ENCODE data around the gene IL3RA.
"Not testable (repeated sequence)": the region's sequence is repeated elsewhere in the genome, so short reads cannot be mapped to it uniquely, and the experiment has no call there.

Gene IL3RA

DNA sequence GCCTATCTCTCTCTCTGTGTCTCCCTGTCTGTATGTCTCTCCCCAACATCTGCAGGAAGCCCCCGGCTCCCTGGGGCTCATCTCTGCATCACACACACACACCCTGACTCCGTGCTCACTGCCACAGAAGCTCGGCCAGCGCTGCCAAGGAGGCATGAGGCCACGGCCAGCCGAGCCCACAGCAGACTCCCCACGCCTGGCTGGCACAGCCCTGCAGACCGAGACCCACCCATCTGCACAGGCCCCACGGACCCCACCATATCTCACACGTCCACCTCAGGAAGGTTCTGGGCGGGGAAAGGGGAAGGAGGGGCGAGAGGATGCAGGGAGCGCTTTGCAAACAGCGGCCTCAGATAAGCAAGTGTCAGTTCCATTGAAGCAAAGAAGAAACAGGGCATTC lies 83.8 kb downstream of the IL3RA start:
- DNase-seq (ENCODE audit: extremely low spot score): no peak
- POLR2A ChIA-PET: no interaction called here
- CTCF ChIA-PET: no interaction called here
- TF ChIP-seq SP1 (IDR thresholded peaks at IDR 0.05) (no peak), FOXK2 (IDR thresholded peaks at IDR 0.05) (no peak), FOXM1 (IDR thresholded peaks at IDR 0.05; ENCODE audit: borderline replicate concordance) (no peak), FOXA1 (IDR thresholded peaks at IDR 0.05) (no peak), BHLHE40 (IDR thresholded peaks at IDR 0.05; ENCODE audit: borderline replicate concordance) (no peak), L3MBTL2 (conservative IDR thresholded peaks at IDR 0.05) (no peak)

DNA sequence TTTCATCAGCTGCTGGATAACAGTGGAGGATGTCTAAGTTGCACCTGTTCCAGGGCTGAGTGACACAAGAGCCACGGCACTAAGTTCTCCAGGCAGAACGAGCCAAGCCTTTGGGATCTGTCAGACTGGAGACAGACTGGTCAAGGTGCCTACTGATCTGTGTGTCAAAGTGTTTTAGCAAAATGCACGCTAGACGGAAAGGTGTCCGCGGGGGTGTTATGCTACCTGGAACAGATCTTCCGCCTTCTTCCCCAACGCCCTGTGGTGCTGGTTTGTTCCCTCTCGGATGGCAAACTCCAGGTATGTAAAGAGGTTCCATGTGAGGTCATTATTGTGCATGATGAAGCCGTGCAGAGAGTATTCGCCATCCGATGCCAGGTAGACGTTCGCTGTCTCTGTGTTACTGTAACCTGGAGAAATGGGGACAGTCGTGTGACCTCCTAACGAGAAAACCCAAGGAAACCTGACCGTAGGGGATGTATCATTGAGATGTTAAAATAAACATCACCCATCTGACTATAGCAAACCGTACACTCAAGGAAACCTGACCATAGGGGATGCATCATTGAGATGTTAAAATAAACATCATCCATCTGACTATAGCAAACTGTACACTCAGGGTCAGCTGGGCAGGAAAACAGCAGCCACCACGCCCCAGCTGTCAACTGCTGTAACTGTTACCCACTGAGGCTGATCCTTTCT lies 85.0 kb downstream of the IL3RA start:
- ChIA-PET CTCF (no interaction called here), POLR2A (no interaction called here)

DNA sequence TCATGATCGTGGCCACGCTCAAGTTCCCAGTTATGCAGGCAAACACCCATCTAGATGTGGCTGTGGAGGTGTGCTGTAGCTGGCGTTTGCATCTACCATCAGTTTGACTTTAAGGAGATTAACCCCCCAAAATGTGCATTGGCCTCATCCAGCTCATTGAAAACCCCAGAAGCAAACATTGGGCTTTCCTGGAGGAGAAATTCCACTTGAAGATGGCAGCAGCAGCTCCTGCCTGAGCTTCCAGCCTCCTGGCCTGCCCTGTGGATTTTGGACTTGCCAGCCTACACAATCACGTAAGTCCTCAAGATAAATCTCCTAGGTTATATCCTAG lies 85.5 kb downstream of the IL3RA start:
- DNase-seq (ENCODE audit: extremely low spot score): no peak
- ChIA-PET POLR2A (no interaction called here), CTCF (no interaction called here)
- TF ChIP-seq LEF1 (IDR thresholded peaks at IDR 0.05; ENCODE audit: borderline replicate concordance): no peak
- TF ChIP-seq ZNF384 (IDR thresholded peaks at IDR 0.05): no peak
- no peak for TF ChIP-seq ARNT (IDR thresholded peaks at IDR 0.05)
- TF ChIP-seq ELF4 (IDR thresholded peaks at IDR 0.05): no peak
- TF ChIP-seq FOXK2 (IDR thresholded peaks at IDR 0.05): no peak
- no peak for TF ChIP-seq SUZ12 (IDR thresholded peaks at IDR 0.05)
- TF ChIP-seq L3MBTL2 (conservative IDR thresholded peaks at IDR 0.05): no peak
- no peak for TF ChIP-seq FOXA1 (IDR thresholded peaks at IDR 0.05)
- TF ChIP-seq SP1 (IDR thresholded peaks at IDR 0.05): no peak
- TF ChIP-seq BHLHE40 (IDR thresholded peaks at IDR 0.05; ENCODE audit: borderline replicate concordance): no peak
- TF ChIP-seq FOXM1 (IDR thresholded peaks at IDR 0.05; ENCODE audit: borderline replicate concordance): no peak
- TF ChIP-seq NFRKB (IDR thresholded peaks at IDR 0.05): no peak
- no peak for TF ChIP-seq HDGF (IDR thresholded peaks at IDR 0.05; ENCODE audit: borderline replicate concordance)
- no peak for TF ChIP-seq CTBP1 (IDR thresholded peaks at IDR 0.05; ENCODE audit: borderline replicate concordance)
- TF ChIP-seq, protein P1, sequence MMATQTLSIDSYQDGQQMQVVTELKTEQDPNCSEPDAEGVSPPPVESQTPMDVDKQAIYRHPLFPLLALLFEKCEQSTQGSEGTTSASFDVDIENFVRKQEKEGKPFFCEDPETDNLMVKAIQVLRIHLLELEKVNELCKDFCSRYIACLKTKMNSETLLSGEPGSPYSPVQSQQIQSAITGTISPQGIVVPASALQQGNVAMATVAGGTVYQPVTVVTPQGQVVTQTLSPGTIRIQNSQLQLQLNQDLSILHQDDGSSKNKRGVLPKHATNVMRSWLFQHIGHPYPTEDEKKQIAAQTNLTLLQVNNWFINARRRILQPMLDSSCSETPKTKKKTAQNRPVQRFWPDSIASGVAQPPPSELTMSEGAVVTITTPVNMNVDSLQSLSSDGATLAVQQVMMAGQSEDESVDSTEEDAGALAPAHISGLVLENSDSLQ (IDR thresholded peaks at IDR 0.05): no peak
- no peak for TF ChIP-seq TARDBP (IDR thresholded peaks at IDR 0.05)

More for the DNA sequence above, 85.0 kb downstream of the IL3RA start:
- TF ChIP-seq SUZ12 (IDR thresholded peaks at IDR 0.05) (no peak), NFRKB (IDR thresholded peaks at IDR 0.05) (no peak), FOXM1 (IDR thresholded peaks at IDR 0.05; ENCODE audit: borderline replicate concordance) (no peak), ARNT (IDR thresholded peaks at IDR 0.05) (no peak), FOXK2 (IDR thresholded peaks at IDR 0.05) (no peak), L3MBTL2 (conservative IDR thresholded peaks at IDR 0.05) (no peak), SP1 (IDR thresholded peaks at IDR 0.05) (no peak), LEF1 (IDR thresholded peaks at IDR 0.05; ENCODE audit: borderline replicate concordance) (no peak), HDGF (IDR thresholded peaks at IDR 0.05; ENCODE audit: borderline replicate concordance) (no peak), BHLHE40 (IDR thresholded peaks at IDR 0.05; ENCODE audit: borderline replicate concordance) (no peak), CTBP1 (IDR thresholded peaks at IDR 0.05; ENCODE audit: borderline replicate concordance) (no peak), TARDBP (IDR thresholded peaks at IDR 0.05) (no peak), ZNF384 (IDR thresholded peaks at IDR 0.05) (no peak), ELF4 (IDR thresholded peaks at IDR 0.05) (no peak), FOXA1 (IDR thresholded peaks at IDR 0.05) (no peak)
- TF ChIP-seq, protein P1 (IDR thresholded peaks at IDR 0.05): no peak
- DNase-seq (ENCODE audit: extremely low spot score): no peak

DNA sequence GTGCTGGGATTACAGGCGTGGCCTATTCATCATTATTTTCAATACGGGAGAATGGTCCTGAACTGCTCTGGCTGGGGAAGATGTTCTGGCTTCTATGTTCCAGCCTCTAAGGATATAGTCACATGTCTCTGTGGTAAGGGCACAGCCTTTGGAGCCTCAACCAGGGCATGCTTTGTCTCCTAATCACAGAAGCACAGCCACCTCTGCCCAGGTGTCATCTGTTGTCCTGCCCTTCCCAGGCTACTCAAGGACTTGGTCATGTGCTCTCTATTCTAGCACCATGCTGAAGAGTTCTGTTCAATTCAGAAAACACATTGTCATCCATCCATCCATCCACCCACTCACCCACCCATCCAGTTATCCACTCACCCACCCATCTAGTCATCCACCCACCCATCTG lies 86.6 kb downstream of the IL3RA start:
- no peak for DNase-seq (ENCODE audit: extremely low spot score)
- CTCF ChIA-PET: no interaction called here
- TF ChIP-seq TARDBP (IDR thresholded peaks at IDR 0.05): no peak
- no peak for TF ChIP-seq ARNT (IDR thresholded peaks at IDR 0.05)
- TF ChIP-seq FOXM1 (IDR thresholded peaks at IDR 0.05; ENCODE audit: borderline replicate concordance): no peak
- TF ChIP-seq L3MBTL2 (conservative IDR thresholded peaks at IDR 0.05): no peak
- TF ChIP-seq SP1 (IDR thresholded peaks at IDR 0.05): no peak
- TF ChIP-seq LEF1 (IDR thresholded peaks at IDR 0.05; ENCODE audit: borderline replicate concordance): no peak
- TF ChIP-seq BHLHE40 (IDR thresholded peaks at IDR 0.05; ENCODE audit: borderline replicate concordance): no peak
- no peak for TF ChIP-seq ELF4 (IDR thresholded peaks at IDR 0.05)
- TF ChIP-seq ZNF384 (IDR thresholded peaks at IDR 0.05): no peak
- TF ChIP-seq HDGF (IDR thresholded peaks at IDR 0.05; ENCODE audit: borderline replicate concordance): no peak
- TF ChIP-seq CTBP1 (IDR thresholded peaks at IDR 0.05; ENCODE audit: borderline replicate concordance): no peak
- TF ChIP-seq, protein P1 (IDR thresholded peaks at IDR 0.05): no peak
- TF ChIP-seq FOXK2 (IDR thresholded peaks at IDR 0.05): no peak
- TF ChIP-seq NFRKB (IDR thresholded peaks at IDR 0.05): no peak
- no peak for TF ChIP-seq SUZ12 (IDR thresholded peaks at IDR 0.05)
- TF ChIP-seq FOXA1 (IDR thresholded peaks at IDR 0.05): no peak
- POLR2A ChIA-PET: no interaction called here

DNA sequence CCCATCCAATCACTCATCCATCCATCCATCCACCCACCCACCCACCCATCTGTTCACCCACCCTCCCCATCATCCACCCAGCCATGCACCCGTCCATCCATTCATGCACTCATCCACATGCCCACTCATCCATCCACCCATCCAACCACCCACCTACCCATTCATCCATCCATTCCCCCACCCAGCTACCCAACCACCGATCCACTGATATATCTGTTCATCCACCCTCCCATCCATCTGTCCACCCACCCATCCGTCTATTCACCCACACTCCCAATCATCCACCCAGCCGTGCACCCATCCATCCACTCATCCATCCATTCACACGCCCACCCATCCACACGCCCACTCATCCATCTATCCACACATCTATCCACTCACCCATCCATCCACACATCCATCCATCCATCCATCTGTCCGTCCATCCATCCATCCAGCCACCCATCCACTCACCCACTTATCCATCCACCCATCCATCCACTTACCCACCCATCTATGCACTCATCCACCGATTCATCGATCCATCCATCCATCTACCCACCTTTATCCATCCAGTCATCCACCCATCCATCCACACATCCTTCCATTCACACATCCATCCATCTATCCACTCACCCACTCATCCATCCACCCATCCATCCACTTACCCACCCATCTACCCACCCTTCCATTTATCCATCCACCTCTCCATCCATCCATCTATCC lies 87.7 kb downstream of the IL3RA start:
- ChIA-PET CTCF (no interaction called here), POLR2A (no interaction called here)

DNA sequence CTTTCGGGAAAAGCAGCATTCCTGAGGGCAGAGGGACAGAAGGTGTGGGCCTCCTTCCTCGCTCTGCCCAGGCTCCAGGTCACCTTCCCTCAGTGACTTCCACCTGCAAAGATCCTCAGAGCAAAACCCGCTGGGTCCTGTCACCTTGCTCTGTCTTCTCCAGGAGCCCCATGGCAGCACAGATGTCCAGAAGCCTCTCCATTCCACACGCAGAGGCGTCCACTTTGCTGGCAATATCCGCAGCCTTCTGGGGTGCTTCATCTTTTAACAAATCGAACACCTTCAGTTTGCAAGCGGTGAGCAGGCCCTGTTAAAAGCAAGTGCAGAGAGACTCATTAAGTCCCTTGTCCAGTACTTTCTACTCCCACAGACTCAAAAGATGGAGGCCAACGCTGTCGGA lies 88.8 kb downstream of the IL3RA start:
- TF ChIP-seq ELF4 (IDR thresholded peaks at IDR 0.05): no peak
- TF ChIP-seq NFRKB (IDR thresholded peaks at IDR 0.05): no peak
- TF ChIP-seq BHLHE40 (IDR thresholded peaks at IDR 0.05; ENCODE audit: borderline replicate concordance): no peak
- TF ChIP-seq FOXK2 (IDR thresholded peaks at IDR 0.05): no peak
- TF ChIP-seq FOXM1 (IDR thresholded peaks at IDR 0.05; ENCODE audit: borderline replicate concordance): no peak
- no peak for TF ChIP-seq LEF1 (IDR thresholded peaks at IDR 0.05; ENCODE audit: borderline replicate concordance)
- POLR2A ChIA-PET: no interaction called here
- DNase-seq (ENCODE audit: extremely low spot score): no peak
- CTCF ChIA-PET: no interaction called here

More for the DNA sequence above, 87.7 kb downstream of the IL3RA start:
- TF ChIP-seq TARDBP (IDR thresholded peaks at IDR 0.05): 0 out of 2 replicates have a peak, but pooled peaks have one; percentile 40
- no peak for TF ChIP-seq HDGF (IDR thresholded peaks at IDR 0.05; ENCODE audit: borderline replicate concordance)
- TF ChIP-seq ELF4 (IDR thresholded peaks at IDR 0.05): no peak
- TF ChIP-seq SP1 (IDR thresholded peaks at IDR 0.05): no peak
- DNase-seq (ENCODE audit: extremely low spot score): no peak

DNA sequence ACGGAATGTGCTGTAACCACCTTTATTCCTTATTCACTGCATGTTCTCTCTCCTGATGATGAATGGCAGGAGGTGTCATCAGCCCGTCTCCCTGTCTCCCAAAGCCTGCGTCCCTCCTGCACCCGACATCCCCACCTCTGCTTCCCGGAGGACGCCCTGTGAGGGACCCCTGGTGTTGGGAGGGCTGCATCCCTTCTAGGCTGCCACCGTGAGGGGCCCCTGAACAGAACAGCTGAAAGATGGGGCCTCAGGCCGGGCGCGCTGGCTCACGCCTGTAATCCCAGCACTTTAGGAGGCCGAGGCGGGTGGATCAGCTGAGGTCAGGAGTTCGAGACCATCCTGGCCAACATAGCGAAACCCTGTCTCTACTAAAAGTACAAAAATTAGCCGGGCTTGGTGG lies 89.7 kb downstream of the IL3RA start:
- CTCF ChIA-PET; POLR2A ChIA-PET; DNase-seq (ENCODE audit: extremely low spot score): not testable (repeated sequence)

Measured in HEK293T (cell line).